K562 (cell line): Measurements from ENCODE around the gene MRPL58. TPM values are rescaled to one million over a fixed set of nuclear protein-coding genes. Genes with fewer than 3 reads are reported as not detected.

Source experiments
- EP300 ChIP-seq: IDR thresholded peaks from 2 replicates; pipeline ENCODE4 v1.6.1; 2012; ENCODE audit warnings: low read length, improper control_type of control experiment
- GTF2F1 ChIP-seq: IDR thresholded peaks from 2 replicates; pipeline ENCODE4 v1.6.1; 2011; ENCODE audit warnings: low read depth, low read length, improper control_type of control experiment
- IRF2 ChIP-seq: sonication (generic); formaldehyde crosslinking; IDR thresholded peaks from 2 replicates; pipeline ENCODE4 v1.8.1; 2022; ENCODE audit warnings: mild to moderate bottlenecking, missing genetic modification reagents
- MTA1 ChIP-seq: fragments of 450-650 bp; IDR thresholded peaks from 2 replicates; pipeline ENCODE4 v1.6.1; 2017; ENCODE audit warnings: borderline replicate concordance
- NFIC ChIP-seq: fragments of 450-650 bp; IDR thresholded peaks from 2 replicates; pipeline ENCODE4 v1.6.1; 2017; ENCODE audit warnings: mild to moderate bottlenecking, inconsistent platforms
- POLR2AphosphoS2 ChIP-seq: IDR thresholded peaks from 2 replicates; pipeline ENCODE4 v1.6.1; 2012; ENCODE audit warnings: low read length, improper control_type of control experiment
- POLR3G ChIP-seq: IDR thresholded peaks from 2 replicates; pipeline ENCODE4 v1.6.1; 2011; ENCODE audit not compliant: insufficient read length, insufficient replicate concordance; ENCODE audit errors: extremely low read depth
- RBM22 ChIP-seq: fragments of 200-400 bp; formaldehyde crosslinking; IDR thresholded peaks from 2 replicates; pipeline ENCODE4 v1.6.1; 2018; ENCODE audit warnings: low read length, low read depth; ENCODE audit not compliant: poor library complexity, severe bottlenecking
- RFX5 ChIP-seq: IDR thresholded peaks from 2 replicates; pipeline ENCODE4 v1.6.1; 2011; ENCODE audit warnings: low read depth, mild to moderate bottlenecking, improper control_type of control experiment, low read length
- SNIP1 ChIP-seq: fragments of 450-650 bp; IDR thresholded peaks from 2 replicates; pipeline ENCODE4 v1.7.1; 2017; ENCODE audit warnings: low read depth, mild to moderate bottlenecking
- SRF ChIP-seq, 2 experiments: fragments of 250-450, 450-650 bp in 1 of 2; sonication (Bioruptor Pico) in 1 of 2; sonication (generic) in 1 of 2; formaldehyde crosslinking; IDR thresholded peaks; 2 replicates each; pipeline versions ENCODE4 v1.5.0 to v1.5.1; 2020 to 2022; ENCODE audit warnings: mild to moderate bottlenecking in 1 of 2, missing genetic modification reagents in 1 of 2
- TFAM ChIP-seq: fragments of 250-450 bp; sonication (Bioruptor Pico); conservative IDR thresholded peaks from 2 replicates; pipeline ENCODE4 v1.5.0; 2021; ENCODE audit warnings: mild to moderate bottlenecking, moderate library complexity
- TRIM24 ChIP-seq, 2 experiments: fragments of 450-650 bp; IDR thresholded peaks; 2 replicates each; pipeline ENCODE4 v1.6.1; 2016
- polyA plus RNA-seq, 8 experiments: library from polyadenylated mRNA; depleted of rRNA in 4 of 8; stranded (reverse) in 5 of 8; unstranded in 3 of 8; fragments of >200 nt; fragmentation: Nextera tagmentation in 2 of 8; fragmentation: Illumina TruSeq in 1 of 8; extraction: Ambion mirVana in 2 of 8; extraction: Trizol in 1 of 8; gene quantifications; 2 replicates each; pipeline versions ENCODE4 v1.2.1 to v1.2.3, GENCODE V29; 2011 to 2014; ENCODE audit warnings: inconsistent platforms in 1 of 8, missing spikeins in 1 of 8
- total RNA-seq, 7 experiments: library from RNA; depleted of rRNA in 6 of 7; stranded (reverse); fragments of >200 nt in 6 of 7; fragmentation: Illumina TruSeq in 2 of 7; extraction: Trizol in 2 of 7; gene quantifications; 2 replicates each; pipeline versions ENCODE4 v1.2.1 to v1.2.3, GENCODE V29; 2011 to 2021; ENCODE audit warnings: low replicate concordance in 1 of 7
- TF ChIP-seq, protein P1 (sequence below): fragments of 450-650 bp; formaldehyde crosslinking; IDR thresholded peaks from 2 replicates; pipeline ENCODE4 v1.4.0; 2022; ENCODE audit warnings: missing genetic modification characterization
- TF ChIP-seq, protein P2 (sequence below): conservative IDR thresholded peaks from 2 replicates; pipeline ENCODE4 v1.6.1; 2011; ENCODE audit warnings: low read depth, mild to moderate bottlenecking, low read length; ENCODE audit not compliant: control insufficient read depth
- TF ChIP-seq, protein P3 (sequence below): fragments of 450-650 bp; formaldehyde crosslinking; IDR thresholded peaks from 2 replicates; pipeline ENCODE4 v1.4.0; 2020; ENCODE audit warnings: mild to moderate bottlenecking, moderate library complexity
- TF ChIP-seq, protein P4 (sequence below): fragments of 250-450 bp; sonication (Bioruptor Pico); IDR thresholded peaks from 2 replicates; pipeline ENCODE4 v1.4.0; 2020
- TF ChIP-seq, protein P5 (sequence below): fragments of 450-650 bp; IDR thresholded peaks from 2 replicates; pipeline ENCODE4 v1.6.1; 2016; ENCODE audit warnings: antibody characterized with exemption

The MRPL58 gene
- total and polyA plus RNA-seq, 9 of the 15 experiments (the other 6 are each of a cell fraction or from before 2014, with no cell fraction given) = 30.8 to 107 (median 72.4) TPM

DNA sequence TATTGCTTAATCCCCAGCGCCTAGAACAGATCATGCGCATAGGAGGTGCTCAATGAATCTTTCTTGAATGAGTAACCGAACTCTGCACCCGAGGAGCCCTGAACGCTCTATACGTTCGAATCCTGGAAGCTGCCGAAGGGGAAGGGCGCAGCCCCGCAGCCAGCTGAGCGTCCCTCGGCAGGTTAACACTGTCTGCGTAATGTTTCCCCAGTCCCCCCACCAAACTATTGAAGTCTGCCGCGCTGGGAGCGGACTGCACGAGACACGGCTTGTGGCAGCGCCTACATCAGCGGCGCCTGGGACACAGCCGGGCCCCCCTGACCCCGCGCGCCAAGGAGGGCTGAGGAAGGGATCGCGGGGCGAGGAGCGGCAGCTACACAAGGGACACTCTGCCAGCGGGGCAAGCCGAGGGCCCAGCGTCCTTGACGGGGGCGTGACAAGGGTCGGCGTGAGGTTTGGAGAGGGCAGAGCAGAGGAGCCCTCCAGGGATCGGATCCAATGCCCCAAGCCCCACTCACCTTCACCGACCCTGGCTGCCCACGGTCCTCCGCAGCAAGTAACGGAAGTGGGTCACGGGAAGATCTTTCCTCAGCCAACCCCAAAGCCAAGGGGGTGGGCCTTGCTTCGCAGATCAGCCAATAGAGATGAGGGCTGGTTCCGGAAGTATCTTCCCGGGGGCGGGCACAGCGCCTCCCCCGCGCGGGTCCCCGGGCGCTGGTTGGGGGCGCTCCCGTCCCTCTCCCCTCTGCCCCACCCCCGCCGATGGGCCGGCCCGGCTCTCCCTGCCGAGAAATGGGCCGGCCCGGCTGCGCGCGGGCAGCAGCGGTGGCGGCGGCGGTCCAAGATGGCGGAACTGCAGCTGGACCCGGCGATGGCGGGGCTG lies 34.2 kb downstream of the MRPL58 start, which contains the start of the genes ATP5PD and KCTD2 (continued):
- TF ChIP-seq NFIC (no peak), MTA1 (no peak), GTF2F1 (no peak), RFX5 (no peak), TRIM24 (IDR thresholded peaks at IDR 0.05) (no peak), SRF (CRISPR knock-in tag; IDR thresholded peaks at IDR 0.05) (no peak), RBM22 (no peak), EP300 (peak; percentile 33), POLR2AphosphoS2 (peak; percentile 74; the same call in 1 of the 2 replicates), IRF2 (no peak), POLR3G (no peak), TFAM (CRISPR knock-in tag) (no peak), SNIP1 (no peak)
- TF ChIP-seq, protein P1, sequence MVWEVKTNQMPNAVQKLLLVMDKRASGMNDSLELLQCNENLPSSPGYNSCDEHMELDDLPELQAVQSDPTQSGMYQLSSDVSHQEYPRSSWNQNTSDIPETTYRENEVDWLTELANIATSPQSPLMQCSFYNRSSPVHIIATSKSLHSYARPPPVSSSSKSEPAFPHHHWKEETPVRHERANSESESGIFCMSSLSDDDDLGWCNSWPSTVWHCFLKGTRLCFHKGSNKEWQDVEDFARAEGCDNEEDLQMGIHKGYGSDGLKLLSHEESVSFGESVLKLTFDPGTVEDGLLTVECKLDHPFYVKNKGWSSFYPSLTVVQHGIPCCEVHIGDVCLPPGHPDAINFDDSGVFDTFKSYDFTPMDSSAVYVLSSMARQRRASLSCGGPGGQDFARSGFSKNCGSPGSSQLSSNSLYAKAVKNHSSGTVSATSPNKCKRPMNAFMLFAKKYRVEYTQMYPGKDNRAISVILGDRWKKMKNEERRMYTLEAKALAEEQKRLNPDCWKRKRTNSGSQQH = 0 out of 2 replicates have a peak, but pooled peaks have one; percentile 33
- TF ChIP-seq, protein P2, sequence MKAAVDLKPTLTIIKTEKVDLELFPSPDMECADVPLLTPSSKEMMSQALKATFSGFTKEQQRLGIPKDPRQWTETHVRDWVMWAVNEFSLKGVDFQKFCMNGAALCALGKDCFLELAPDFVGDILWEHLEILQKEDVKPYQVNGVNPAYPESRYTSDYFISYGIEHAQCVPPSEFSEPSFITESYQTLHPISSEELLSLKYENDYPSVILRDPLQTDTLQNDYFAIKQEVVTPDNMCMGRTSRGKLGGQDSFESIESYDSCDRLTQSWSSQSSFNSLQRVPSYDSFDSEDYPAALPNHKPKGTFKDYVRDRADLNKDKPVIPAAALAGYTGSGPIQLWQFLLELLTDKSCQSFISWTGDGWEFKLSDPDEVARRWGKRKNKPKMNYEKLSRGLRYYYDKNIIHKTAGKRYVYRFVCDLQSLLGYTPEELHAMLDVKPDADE = no peak
- TF ChIP-seq, protein P3, sequence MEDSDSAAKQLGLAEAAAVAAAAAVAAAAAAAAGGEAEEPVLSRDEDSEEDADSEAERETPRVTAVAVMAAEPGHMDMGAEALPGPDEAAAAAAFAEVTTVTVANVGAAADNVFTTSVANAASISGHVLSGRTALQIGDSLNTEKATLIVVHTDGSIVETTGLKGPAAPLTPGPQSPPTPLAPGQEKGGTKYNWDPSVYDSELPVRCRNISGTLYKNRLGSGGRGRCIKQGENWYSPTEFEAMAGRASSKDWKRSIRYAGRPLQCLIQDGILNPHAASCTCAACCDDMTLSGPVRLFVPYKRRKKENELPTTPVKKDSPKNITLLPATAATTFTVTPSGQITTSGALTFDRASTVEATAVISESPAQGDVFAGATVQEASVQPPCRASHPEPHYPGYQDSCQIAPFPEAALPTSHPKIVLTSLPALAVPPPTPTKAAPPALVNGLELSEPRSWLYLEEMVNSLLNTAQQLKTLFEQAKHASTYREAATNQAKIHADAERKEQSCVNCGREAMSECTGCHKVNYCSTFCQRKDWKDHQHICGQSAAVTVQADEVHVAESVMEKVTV (CRISPR knock-in tag) = no peak
- TF ChIP-seq, protein P4, sequence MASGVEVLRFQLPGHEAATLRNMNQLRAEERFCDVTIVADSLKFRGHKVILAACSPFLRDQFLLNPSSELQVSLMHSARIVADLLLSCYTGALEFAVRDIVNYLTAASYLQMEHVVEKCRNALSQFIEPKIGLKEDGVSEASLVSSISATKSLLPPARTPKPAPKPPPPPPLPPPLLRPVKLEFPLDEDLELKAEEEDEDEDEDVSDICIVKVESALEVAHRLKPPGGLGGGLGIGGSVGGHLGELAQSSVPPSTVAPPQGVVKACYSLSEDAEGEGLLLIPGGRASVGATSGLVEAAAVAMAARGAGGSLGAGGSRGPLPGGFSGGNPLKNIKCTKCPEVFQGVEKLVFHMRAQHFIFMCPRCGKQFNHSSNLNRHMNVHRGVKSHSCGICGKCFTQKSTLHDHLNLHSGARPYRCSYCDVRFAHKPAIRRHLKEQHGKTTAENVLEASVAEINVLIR (CRISPR knock-in tag) = peak; percentile 68
- TF ChIP-seq, protein P5, sequence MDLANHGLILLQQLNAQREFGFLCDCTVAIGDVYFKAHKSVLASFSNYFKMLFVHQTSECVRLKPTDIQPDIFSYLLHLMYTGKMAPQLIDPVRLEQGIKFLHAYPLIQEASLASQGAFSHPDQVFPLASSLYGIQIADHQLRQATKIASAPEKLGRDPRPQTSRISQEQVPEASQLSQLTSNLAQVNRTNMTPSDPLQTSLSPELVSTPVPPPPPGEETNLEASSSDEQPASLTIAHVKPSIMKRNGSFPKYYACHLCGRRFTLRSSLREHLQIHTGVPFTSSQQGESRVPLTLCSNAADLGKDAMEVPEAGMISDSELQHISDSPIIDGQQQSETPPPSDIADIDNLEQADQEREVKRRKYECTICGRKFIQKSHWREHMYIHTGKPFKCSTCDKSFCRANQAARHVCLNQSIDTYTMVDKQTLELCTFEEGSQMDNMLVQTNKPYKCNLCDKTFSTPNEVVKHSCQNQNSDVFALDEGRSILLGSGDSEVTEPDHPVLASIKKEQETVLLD = no peak
